HEK293 (cell line): ENCODE measurements around the gene MACROD1.
A peak's percentile ranks its signal among the peaks of the same experiment; 100 is the strongest.

Experiments
- CTCF ChIA-PET: fragments of 350-600 bp; formaldehyde crosslinking; extraction: SDS; loops from one replicate; lab custom pipeline; 2021; ENCODE audit warnings: antibody characterized with exemption; lab: Yijun Ruan, JAX
- POLR2A ChIA-PET: fragments of 300-600 bp; formaldehyde crosslinking; extraction: SDS; loops from one replicate; lab custom pipeline; 2020; ENCODE audit warnings: antibody characterized with exemption, inconsistent platforms; lab: Yijun Ruan, JAX
- H3K27ac ChIP-seq: fragments of 200-500 bp; sonication (Bioruptor generic); 2 replicates; pipeline ENCODE4 v1.5.1; 2014; ENCODE audit warnings: low read depth, low read length, control low read depth, inconsistent platforms; ENCODE audit errors: extremely low read depth
- H3K36me3 ChIP-seq, 2 experiments: fragments of 200-500 bp in 1 of 2; sonication (Bioruptor generic) in 1 of 2; 1 replicate in 1 of 2; 2 replicates in 1 of 2; pipeline ENCODE4 v1.5.1; 2014 to 2017; ENCODE audit warnings: inconsistent platforms in 2 of 2, low read length in 2 of 2; ENCODE audit not compliant: control insufficient read depth in 2 of 2, insufficient read depth in 1 of 2
- H3K4me1 ChIP-seq: fragments of 200-500 bp; sonication (Bioruptor generic); 2 replicates; pipeline ENCODE4 v1.5.1; 2014; ENCODE audit warnings: mild to moderate bottlenecking, low read length, inconsistent platforms; ENCODE audit not compliant: control insufficient read depth, insufficient read depth
- H3K4me3 ChIP-seq: 2 replicates; pipeline ENCODE4 v1.5.1; 2011; ENCODE audit warnings: low read depth, mild to moderate bottlenecking, control low read depth, low read length, moderate library complexity
- H3K9me3 ChIP-seq: fragments of 200-500 bp; sonication (Bioruptor generic); 2 replicates; pipeline ENCODE4 v1.5.1; 2014; ENCODE audit warnings: low read depth, low read length, inconsistent platforms; ENCODE audit not compliant: control insufficient read depth, insufficient read depth
- BCL6B ChIP-seq: fragments of 450-650 bp; formaldehyde crosslinking; IDR thresholded peaks from 2 replicates; pipeline ENCODE4 v1.5.1; 2017; ENCODE audit warnings: missing biosample characterization, missing genetic modification characterization
- GLIS1 ChIP-seq: fragments of 450-650 bp; formaldehyde crosslinking; IDR thresholded peaks from 2 replicates; pipeline ENCODE4 v1.5.1; 2016; ENCODE audit warnings: missing biosample characterization, missing genetic modification characterization
- OVOL3 ChIP-seq: fragments of 450-650 bp; formaldehyde crosslinking; IDR thresholded peaks from 2 replicates; pipeline ENCODE4 v1.5.1; 2016; ENCODE audit warnings: missing biosample characterization, missing genetic modification characterization
- PRDM10 ChIP-seq: fragments of 450-650 bp; formaldehyde crosslinking; IDR thresholded peaks from 2 replicates; pipeline ENCODE4 v1.5.1; 2016; ENCODE audit warnings: missing biosample characterization, missing genetic modification characterization
- SCRT2 ChIP-seq: fragments of 450-650 bp; formaldehyde crosslinking; IDR thresholded peaks from 2 replicates; pipeline ENCODE4 v1.5.1; 2016; ENCODE audit warnings: missing biosample characterization, missing genetic modification characterization
- SP2 ChIP-seq: fragments of 450-650 bp; formaldehyde crosslinking; IDR thresholded peaks from 2 replicates; pipeline ENCODE4 v1.5.1; 2016; ENCODE audit warnings: missing biosample characterization, missing genetic modification characterization
- ZBTB48 ChIP-seq: fragments of 450-650 bp; formaldehyde crosslinking; IDR thresholded peaks from 2 replicates; pipeline ENCODE4 v1.5.1; 2016; ENCODE audit warnings: missing biosample characterization, missing genetic modification characterization
- ZFHX2 ChIP-seq: fragments of 450-650 bp; formaldehyde crosslinking; conservative IDR thresholded peaks from 2 replicates; pipeline ENCODE4 v1.5.1; 2016; ENCODE audit warnings: missing biosample characterization, missing genetic modification characterization
- ZNF398 ChIP-seq: fragments of 450-650 bp; formaldehyde crosslinking; IDR thresholded peaks from 2 replicates; pipeline ENCODE4 v1.5.1; 2017; ENCODE audit warnings: missing biosample characterization, missing genetic modification characterization
- ZNF433 ChIP-seq: fragments of 450-650 bp; formaldehyde crosslinking; IDR thresholded peaks from 2 replicates; pipeline ENCODE4 v1.5.1; 2016; ENCODE audit warnings: missing biosample characterization, missing genetic modification characterization, low read depth
- ZNF555 ChIP-seq: fragments of 450-650 bp; formaldehyde crosslinking; conservative IDR thresholded peaks from 2 replicates; pipeline ENCODE4 v1.5.1; 2017; ENCODE audit warnings: missing biosample characterization, mild to moderate bottlenecking, missing genetic modification characterization, inconsistent platforms
- TF ChIP-seq, protein P1 (sequence below): fragments of 450-650 bp; formaldehyde crosslinking; IDR thresholded peaks from 2 replicates; pipeline ENCODE4 v1.5.1; 2016; ENCODE audit warnings: missing biosample characterization, missing genetic modification characterization
- TF ChIP-seq, protein P2 (sequence below): IDR thresholded peaks from 2 replicates; pipeline ENCODE4 v1.6.1; 2011; ENCODE audit warnings: mild to moderate bottlenecking, low read depth, low read length, borderline replicate concordance
- TF ChIP-seq, protein P3 (sequence below): fragments of 450-650 bp; formaldehyde crosslinking; IDR thresholded peaks from 2 replicates; pipeline ENCODE4 v1.5.1; 2016; ENCODE audit warnings: missing biosample characterization, missing genetic modification characterization
- TF ChIP-seq, protein P4 (sequence below): fragments of 450-650 bp; formaldehyde crosslinking; IDR thresholded peaks from 2 replicates; pipeline ENCODE4 v1.5.1; 2016; ENCODE audit warnings: missing biosample characterization, missing genetic modification characterization
- TF ChIP-seq, protein P5 (sequence below): fragments of 450-650 bp; formaldehyde crosslinking; IDR thresholded peaks from 2 replicates; pipeline ENCODE4 v1.5.1; 2016; ENCODE audit warnings: missing biosample characterization, missing genetic modification characterization

The MACROD1 gene

GRCh38 chr11:64029773-64030172 is 136.1 kb downstream of the MACROD1 start:
- H3K4me3 ChIP-seq = no peak overlapping the region
- H3K27ac ChIP-seq = no peak overlapping the region
- TF ChIP-seq SCRT2 (tag by site-specific recombination) = peak; percentile 72; the same call in 1 of the 2 replicates
- 0 out of 2 replicates have a peak, but pooled peaks have one; percentile 10 for TF ChIP-seq PRDM10 (tag by site-specific recombination)
- TF ChIP-seq, protein P1, sequence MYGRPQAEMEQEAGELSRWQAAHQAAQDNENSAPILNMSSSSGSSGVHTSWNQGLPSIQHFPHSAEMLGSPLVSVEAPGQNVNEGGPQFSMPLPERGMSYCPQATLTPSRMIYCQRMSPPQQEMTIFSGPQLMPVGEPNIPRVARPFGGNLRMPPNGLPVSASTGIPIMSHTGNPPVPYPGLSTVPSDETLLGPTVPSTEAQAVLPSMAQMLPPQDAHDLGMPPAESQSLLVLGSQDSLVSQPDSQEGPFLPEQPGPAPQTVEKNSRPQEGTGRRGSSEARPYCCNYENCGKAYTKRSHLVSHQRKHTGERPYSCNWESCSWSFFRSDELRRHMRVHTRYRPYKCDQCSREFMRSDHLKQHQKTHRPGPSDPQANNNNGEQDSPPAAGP (tag by site-specific recombination) = peak; percentile 45; the same call in 1 of the 2 replicates
- TF ChIP-seq ZNF433 (tag by site-specific recombination) = no peak
- no peaks in the 10 kb centered on the region for H3K9me3 ChIP-seq
- POLR2A ChIA-PET = interaction anchor here (0.6 kb wide), 1 partner anchor 1486 kb away, joined by 3 read pairs; no protein-coding TSS in a partner anchor
- H3K4me1 ChIP-seq = no peaks in the 10 kb centered on the region
- no peaks in the 10 kb centered on the region for H3K36me3 ChIP-seq
- CTCF ChIA-PET = interaction anchor here (0.6 to 0.7 kb wide), 2 partner anchors 119 to 120 kb away, joined by 3 read pairs; no protein-coding TSS in a partner anchor

DNA sequence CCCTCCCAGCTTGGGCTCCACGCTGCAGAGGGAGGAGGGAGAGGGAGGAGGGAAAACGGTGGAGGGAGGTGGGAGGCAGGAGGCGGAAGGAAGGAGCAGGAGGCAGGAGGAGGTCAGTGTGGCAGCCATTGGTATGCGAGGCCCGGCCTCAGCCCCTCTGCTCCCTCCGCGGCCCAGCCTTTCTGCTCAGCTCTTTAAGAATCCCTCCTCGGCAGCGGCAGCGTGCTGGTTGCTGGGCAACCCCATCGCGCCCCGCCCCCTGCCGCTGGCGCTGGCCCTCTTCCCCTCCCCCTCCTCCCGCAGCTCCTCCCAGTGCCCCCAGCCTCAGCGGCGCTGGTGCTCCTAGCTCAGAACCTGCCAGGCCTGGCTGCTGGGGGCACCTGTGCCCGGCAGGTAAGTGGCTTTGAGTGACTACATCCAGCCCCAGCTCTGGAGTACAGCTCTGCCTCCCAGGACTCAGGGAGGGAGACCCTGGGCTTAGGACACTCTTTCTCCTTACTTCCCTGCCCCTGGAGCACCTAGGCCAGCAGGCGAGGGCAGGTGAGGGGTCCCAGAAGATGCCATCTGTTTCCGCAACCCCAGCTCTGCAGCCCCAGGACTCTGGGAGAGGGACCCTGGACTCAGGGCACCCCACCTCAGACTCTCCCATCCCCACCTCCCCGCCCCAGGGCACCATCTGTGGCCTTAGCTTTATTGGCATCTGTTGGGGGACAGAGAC is 137.4 kb downstream of the MACROD1 start:
- Histone ChIP-seq H3K36me3 (no peaks in the 10 kb centered on the region), H3K27ac (no peak overlapping the region), H3K4me1 (no peaks in the 10 kb centered on the region), H3K4me3 (no peak overlapping the region), H3K9me3 (no peaks in the 10 kb centered on the region)
- POLR2A ChIA-PET = no interaction called here
- CTCF ChIA-PET = interaction anchor here (0.7 kb wide), 1 partner anchor 57 kb away, joined by 3 read pairs; no protein-coding TSS in a partner anchor
- TF ChIP-seq, protein P2, sequence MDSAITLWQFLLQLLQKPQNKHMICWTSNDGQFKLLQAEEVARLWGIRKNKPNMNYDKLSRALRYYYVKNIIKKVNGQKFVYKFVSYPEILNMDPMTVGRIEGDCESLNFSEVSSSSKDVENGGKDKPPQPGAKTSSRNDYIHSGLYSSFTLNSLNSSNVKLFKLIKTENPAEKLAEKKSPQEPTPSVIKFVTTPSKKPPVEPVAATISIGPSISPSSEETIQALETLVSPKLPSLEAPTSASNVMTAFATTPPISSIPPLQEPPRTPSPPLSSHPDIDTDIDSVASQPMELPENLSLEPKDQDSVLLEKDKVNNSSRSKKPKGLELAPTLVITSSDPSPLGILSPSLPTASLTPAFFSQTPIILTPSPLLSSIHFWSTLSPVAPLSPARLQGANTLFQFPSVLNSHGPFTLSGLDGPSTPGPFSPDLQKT = no peak
- TF ChIP-seq, protein P3, sequence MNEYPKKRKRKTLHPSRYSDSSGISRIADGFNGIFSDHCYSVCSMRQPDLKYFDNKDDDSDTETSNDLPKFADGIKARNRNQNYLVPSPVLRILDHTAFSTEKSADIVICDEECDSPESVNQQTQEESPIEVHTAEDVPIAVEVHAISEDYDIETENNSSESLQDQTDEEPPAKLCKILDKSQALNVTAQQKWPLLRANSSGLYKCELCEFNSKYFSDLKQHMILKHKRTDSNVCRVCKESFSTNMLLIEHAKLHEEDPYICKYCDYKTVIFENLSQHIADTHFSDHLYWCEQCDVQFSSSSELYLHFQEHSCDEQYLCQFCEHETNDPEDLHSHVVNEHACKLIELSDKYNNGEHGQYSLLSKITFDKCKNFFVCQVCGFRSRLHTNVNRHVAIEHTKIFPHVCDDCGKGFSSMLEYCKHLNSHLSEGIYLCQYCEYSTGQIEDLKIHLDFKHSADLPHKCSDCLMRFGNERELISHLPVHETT (tag by site-specific recombination) = no peak
- TF ChIP-seq ZFHX2 (tag by site-specific recombination) (0 out of 2 replicates have a peak, but pooled peaks have one; percentile 22), ZNF398 (tag by site-specific recombination) (peak; percentile 72), BCL6B (tag by site-specific recombination) (0 out of 2 replicates have a peak, but pooled peaks have one; percentile 13), GLIS1 (tag by site-specific recombination) (peak; percentile 38; the same call in 1 of the 2 replicates), SP2 (tag by site-specific recombination) (peak; percentile 24; the same call in 1 of the 2 replicates), OVOL3 (tag by site-specific recombination) (no peak), ZBTB48 (tag by site-specific recombination) (0 out of 2 replicates have a peak, but pooled peaks have one; percentile 31), ZNF555 (tag by site-specific recombination) (no peak)
- TF ChIP-seq, protein P4, sequence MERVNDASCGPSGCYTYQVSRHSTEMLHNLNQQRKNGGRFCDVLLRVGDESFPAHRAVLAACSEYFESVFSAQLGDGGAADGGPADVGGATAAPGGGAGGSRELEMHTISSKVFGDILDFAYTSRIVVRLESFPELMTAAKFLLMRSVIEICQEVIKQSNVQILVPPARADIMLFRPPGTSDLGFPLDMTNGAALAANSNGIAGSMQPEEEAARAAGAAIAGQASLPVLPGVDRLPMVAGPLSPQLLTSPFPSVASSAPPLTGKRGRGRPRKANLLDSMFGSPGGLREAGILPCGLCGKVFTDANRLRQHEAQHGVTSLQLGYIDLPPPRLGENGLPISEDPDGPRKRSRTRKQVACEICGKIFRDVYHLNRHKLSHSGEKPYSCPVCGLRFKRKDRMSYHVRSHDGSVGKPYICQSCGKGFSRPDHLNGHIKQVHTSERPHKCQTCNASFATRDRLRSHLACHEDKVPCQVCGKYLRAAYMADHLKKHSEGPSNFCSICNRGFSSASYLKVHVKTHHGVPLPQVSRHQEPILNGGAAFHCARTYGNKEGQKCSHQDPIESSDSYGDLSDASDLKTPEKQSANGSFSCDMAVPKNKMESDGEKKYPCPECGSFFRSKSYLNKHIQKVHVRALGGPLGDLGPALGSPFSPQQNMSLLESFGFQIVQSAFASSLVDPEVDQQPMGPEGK = peak; percentile 20; the same call in 1 of the 2 replicates
- TF ChIP-seq, protein P5, sequence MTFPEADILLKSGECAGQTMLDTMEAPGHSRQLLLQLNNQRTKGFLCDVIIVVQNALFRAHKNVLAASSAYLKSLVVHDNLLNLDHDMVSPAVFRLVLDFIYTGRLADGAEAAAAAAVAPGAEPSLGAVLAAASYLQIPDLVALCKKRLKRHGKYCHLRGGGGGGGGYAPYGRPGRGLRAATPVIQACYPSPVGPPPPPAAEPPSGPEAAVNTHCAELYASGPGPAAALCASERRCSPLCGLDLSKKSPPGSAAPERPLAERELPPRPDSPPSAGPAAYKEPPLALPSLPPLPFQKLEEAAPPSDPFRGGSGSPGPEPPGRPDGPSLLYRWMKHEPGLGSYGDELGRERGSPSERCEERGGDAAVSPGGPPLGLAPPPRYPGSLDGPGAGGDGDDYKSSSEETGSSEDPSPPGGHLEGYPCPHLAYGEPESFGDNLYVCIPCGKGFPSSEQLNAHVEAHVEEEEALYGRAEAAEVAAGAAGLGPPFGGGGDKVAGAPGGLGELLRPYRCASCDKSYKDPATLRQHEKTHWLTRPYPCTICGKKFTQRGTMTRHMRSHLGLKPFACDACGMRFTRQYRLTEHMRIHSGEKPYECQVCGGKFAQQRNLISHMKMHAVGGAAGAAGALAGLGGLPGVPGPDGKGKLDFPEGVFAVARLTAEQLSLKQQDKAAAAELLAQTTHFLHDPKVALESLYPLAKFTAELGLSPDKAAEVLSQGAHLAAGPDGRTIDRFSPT (tag by site-specific recombination) = 0 out of 2 replicates have a peak, but pooled peaks have one; percentile 11
